Stimulated activated CD8-positive, alpha-beta memory T cell treated with anti-CD3 and anti-CD28 coated beads, Interleukin-4, amount 100 ng/mL, for 4 hours (primary cell): Measurements from ENCODE around the gene RNF212.
"Not testable (repeated sequence)": the region's sequence is repeated elsewhere in the genome, so short reads cannot be mapped to it uniquely, and the experiment has no call there.

Experiments used
- DNase-seq, 2 donors: peaks; one replicate each; pipeline ENCODE4 v3.0.0-alpha.2; 2020; ENCODE audit warnings: low read depth in 2 of 2, low spot score in 1 of 2

The RNF212 gene

DNA sequence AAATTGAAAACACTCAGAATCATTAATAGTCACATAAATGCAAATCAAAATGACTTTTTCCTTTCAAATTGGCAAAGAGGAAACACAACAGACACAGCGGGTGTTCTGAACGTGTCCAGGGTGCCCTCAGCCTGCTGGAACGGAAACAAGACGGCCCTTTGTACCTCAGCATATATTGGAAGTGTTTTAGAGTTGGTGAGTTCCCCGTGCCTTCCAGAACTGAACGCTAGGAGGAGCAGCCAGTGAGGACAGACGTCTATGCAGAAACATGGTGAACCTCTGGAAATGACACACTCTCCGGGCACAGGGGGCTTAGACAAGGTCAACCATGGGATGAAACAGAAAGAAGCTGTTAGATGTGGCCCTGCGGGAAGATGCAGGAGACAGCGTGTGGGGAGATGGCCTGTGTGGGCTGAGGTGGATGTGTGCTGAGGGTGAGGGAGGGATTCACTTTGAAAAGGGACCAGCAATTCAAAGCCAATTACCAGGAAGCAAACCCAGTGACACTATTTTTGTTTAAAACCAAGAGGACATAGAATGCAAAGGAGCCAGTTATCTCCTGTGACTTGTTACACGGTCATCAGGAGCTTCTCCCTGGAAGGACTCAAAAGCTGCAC, 40.4 kb downstream of the RNF212 start:
- peak in 1 of 2 donors; percentile 21 for DNase-seq

DNA sequence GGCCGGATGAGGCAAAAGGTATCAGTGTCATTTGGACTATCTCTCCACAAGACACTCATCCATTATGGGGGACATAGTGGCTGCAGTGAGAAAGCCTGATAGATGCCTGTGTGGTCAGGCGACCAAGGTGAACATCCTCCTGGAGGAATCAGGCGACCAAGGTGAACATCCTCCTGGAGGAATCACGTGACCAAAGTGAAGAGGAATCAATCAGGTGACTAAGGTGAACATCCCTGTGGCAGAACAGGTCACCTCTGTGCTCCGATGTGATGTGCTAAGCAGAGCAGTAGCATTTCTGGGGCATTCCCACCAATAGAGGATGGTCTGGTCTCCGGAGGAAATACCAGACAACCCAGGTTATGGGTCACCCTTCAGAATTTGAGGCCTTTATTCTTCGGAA, 44.0 kb downstream of the RNF212 start:
- no peak for DNase-seq

DNA sequence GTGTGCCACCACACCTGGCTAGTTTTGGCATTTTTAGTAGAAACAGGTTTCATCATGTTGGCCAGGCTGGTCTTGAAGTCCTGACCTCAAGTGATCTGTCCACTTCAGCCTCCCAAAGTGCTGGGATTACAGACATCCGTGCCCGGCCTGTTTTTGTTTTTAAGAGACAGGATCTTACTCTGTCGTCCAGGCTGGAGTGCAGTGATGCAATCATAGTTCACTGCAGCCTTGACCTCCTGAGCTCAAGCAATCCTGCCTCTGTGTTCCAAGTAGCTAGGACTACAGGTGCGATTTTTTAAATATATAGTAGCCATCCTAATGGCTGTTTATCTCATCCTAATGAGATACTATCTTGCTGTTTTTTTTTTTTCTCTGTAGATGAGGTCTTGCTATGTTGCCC, 47.6 kb downstream of the RNF212 start:
- DNase-seq = no peak

DNA sequence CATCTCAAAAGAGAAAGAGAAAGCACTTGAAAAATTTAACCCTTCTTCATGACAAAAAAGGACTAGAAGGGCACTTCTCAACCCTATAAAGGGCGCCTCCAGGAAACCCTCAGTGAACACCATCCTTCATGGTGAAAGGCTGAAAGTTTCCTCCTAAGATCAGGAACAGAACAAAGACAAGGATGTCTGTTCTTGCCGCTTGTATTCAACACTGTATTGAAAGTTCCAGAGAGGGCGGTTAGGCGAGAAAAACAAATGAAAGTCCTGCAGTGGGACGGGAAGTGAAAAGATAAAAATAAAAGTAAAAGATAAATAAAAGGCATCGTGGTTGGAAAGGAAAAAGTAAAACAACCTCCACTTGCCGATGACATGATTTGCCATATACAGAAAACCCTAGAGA, 50.9 kb downstream of the RNF212 start:
- no peak for DNase-seq

DNA sequence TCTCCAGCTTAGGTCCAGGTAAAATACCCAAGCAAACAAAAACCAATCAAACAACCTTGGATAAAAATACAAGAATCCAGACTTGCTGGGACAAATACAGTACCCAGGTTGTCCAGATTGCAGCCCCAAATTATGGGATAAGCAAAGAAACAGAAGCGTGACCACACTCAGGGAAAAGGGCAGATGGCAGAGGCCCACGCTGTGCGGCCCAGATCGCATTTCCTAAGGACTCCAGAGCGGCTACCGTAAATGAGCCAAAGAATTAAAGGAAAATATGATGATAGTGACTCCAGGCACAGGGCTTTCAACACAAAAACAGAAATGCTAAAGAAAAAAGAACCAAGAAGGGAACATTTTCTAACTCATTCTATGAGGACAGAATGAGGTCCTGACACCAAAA, 51.6 kb downstream of the RNF212 start:
- DNase-seq = no peak

DNA sequence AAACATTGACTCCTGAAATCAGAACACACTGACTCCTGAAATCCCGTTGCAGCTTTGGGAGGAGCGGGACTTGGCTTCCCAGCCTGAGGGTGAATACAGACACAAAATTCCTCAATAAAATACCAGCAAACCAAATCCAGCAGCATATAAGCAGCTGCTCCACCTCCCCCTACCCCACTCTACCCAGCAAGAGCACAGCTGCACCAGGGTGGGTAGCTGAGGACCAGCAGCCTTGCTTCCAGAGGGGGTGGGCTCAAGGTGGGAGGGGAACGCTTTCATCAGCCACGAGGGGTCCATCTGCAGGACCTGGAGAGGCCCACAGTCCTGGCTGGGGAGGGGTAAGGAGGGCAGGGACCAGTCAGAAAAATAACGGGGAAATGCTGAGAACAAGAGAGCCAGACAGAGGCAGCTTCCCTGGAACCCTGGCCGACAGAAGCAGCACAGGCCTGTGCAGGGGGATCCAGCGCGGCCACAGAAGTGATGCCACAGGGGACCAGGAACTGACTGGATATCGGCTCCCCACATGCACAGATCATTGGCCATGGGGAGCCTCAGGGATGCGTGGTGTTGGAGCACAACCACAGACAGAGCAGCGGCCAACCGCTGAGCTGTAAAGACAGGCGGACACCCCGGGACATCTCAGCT, 52.2 kb downstream of the RNF212 start:
- DNase-seq = no peak

DNA sequence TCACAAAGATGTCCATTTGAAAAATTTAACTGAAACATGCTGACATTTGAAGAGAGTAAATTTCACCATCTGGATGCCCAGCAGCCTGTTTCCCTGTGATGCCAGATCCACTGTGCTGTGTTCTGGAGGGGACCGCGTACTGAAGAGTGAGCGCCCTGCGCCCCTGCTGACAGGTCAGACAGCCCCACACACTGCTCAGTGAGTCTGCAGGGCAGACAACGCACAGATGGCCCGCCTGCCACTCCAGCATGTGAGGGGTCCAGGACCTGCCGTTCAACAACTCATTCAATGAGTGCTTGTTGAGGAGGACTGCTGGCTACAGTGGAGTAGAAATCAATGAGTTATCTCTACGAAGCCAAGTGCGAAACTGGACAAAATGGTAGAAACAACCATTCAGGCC, 52.7 kb downstream of the RNF212 start:
- DNase-seq = no peak

DNA sequence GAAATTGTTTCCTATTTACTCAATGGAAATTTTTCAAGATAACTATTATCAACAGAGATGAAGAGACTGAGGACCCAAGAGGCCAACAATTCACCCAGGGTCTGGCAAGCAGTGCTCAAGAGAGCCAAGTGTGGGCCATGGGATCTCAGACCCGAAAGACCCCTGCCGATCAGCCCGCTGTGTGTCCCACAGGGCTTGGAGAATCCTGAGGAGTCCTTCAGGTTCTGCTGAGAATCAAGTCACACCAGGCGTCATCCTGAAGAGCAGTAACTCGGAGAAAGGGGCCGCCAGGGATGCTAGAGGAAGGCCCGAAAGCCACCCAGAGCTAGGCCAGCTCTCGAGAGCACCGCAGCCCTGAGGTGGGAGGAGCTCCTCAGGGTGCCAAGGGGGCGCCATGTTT, 53.2 kb downstream of the RNF212 start:
- no peak for DNase-seq

DNA sequence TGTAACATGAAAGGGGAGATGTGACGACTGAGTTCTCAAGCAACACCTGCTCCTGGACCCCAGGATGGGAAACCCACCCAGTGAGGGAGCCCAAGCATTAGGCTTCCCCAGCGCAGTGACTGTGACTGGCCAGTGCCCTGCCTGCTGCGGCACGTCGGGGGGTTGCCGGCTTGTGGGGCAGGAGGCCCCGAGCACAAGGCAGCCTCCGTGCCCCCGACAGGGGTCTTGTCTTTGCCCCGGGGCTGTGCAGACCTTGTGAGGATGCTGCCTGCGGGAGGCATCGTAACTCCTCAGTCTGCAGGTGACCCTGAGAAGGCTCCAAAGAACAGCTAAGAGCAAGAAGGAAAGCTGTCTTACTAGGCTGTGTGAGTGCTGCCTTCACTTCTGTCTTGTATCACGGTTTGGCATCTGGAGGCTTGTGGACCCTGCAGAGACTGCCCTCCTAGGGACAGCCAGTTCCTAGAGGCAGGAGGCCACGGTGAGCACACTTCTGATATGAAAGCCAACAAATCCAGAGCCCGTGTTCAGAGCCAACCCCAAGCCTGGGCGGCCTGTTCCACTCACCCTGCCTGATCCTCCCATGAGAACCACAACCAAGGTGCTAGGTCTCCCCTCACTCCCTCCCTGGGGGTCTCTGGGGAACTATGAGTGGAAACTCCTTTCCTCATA, 54.2 kb downstream of the RNF212 start:
- DNase-seq = no peak

DNA sequence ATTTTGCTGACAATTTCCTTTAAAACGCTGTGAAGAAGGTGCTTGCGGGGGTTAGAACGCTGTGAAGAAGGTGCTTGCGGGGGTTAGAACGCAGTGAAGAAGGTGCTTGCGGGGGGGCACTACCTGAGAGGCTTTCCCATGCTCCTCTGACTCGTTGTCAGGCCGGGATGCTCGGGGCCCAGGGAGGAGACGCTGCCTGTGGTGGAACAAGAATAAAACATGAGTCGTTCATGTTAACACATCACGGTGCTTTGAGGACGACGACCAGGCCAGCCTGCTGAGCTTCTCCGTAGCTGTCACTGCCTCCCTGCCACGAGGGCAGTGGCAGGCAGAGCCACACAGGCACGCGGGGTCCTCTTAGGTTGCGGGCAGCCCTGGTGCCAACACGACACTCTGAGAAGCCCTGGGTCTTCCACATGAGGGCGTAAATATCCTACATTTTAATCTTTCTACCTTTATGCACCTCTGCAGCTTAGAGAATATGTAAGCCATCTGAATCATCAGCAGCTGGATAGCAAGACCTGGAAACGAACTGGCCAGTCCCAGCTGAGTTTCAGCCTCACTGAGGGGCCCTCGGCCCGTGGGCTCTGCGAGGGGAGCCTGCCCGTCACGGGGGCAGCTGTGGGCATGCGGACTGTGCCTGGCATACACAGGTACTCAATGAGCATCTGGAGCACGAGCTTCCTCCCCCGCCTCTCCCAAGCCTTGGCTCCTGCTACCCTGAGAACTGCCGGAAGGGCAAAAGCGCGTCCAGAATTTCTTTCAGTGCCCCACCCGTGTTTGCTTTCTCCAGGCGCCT, 55.0 kb downstream of the RNF212 start:
- no peak for DNase-seq

DNA sequence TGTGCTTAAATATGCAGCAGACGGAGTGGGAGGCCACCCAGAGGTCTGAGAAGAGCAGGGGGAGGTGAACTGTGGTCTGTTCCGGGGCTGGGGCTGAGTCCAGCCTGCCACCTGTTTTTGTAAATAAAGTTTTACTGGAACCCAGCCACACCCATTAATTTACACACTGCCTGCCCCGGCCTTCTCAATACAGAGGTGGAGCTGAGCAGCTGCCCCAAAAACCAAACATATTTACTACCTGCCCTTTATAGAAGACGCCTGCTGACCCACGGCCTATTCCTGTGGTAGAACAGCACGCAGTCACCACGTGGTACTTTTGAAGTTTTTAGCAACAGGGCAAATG, 56.0 kb downstream of the RNF212 start:
- no peak for DNase-seq

DNA sequence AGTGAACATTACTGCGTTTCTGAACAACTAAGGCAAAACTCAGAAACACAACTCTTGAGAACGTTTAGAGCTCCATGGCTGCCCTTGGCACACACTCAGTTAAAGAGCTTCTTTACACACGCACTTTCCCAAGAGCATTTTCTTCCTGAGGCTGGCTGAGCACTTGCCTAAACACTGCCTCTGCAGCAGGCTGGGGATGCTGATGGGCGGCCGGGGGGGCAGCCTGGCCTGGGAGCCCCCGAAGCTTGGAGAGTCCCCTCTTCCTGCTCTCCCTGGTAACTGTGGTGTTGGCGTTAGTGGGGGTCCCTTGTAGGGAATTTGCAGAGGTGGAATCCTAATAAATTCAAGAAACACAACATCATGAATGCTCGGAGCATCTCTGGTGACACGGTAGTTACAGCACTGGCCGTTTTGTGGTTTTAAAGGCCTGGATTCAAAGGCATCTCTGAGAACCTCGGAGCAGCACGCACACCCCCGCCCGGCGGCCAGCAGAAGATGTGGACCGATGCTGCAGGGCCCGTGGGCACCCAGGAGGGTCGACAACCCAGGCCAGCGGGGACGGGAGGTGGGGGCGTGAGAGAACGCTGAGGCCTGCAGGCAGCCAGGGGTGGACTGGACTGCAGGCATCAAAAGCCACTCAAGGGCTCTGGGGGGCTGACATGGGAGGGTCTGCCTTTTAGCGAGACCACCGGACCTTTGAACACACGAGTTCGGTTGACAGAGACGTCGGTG, 56.5 kb downstream of the RNF212 start:
- no peak for DNase-seq

DNA sequence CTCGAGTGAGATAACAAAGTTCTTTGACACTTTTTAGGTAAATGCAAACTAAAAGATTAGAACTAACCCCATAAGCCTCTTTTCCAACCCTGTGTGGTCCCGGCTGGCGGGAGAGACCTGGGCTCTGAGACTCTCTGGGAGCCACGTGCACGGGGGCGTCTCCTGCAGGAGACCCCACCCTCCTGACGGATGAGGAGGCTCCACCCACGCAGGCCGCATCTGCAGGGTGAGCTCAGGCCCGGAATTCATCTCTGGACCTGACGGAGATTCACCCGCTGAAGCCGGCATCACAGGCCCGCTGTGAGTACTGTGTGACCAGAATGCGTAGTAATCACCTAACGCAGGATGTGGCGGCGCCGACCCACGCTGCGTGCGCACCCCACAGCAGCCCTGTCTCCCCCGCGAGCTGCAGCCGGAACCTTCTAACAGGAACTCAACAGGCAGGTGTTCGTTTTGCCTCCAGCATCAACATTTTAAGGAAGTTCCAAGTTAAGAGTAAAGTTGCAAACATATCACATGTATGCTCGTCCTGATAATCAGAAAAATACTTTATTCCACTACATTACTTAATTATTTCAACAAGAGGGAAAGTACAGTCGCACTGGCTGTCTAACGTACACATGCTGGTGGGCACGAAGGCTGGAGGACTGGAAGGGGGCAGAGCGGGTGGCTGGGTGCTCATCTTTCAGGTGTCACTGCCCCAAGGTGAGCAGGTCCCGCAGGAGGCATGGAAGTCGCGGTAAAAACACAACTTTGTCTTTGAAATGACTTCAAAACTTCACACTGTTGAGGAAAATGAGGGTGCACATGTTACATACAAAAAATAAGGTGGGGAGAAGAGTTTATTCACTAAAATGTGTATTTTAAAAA, 57.4 kb downstream of the RNF212 start:
- peak; percentile 61 to 70 for DNase-seq

DNA sequence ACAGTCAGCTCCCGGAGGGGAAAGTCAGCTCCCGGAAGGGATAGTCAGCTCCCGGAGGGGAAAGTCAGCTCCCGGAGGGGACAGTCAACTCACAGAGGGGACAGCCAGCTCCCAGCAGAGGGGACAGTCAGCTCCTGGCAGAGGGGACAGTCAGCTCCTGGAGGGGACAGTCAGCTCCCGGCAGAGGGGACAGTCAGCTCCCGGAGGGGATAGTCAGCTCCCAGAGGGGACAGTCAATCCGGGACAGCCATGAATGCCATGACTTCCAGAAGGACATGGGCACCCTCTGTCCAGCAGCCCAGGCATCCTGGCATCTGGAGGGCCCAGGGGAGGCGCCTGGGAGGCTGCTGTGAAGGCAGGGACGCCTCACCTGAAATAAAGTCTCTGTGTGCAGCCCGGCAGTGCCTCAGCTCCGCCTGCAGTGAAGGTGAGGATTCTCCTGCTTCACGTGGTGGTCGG, 58.1 kb downstream of the RNF212 start:
- not testable (repeated sequence) for DNase-seq

DNA sequence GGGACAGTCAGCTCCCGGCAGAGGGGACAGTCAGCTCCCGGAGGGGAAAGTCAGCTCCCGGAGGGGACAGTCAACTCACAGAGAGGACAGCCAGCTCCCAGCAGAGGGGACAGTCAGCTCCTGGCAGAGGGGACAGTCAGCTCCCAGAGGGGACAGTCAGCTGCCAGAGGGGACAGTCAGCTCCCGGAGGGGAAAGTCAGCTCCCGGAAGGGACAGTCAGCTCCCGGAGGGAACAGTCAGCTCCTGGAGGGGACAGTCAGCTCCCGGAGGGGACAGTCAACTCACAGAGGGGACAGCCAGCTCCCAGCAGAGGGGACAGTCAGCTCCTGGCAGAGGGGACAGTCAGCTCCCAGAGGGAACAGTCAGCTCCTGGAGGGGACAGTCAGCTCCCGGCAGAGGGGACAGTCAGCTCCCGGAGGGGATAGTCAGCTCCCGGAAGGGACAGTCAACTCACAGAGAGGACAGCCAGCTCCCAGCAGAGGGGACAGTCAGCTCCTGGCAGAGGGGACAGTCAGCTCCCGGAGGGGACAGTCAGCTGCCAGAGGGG, 58.6 kb downstream of the RNF212 start:
- DNase-seq = not testable (repeated sequence)

DNA sequence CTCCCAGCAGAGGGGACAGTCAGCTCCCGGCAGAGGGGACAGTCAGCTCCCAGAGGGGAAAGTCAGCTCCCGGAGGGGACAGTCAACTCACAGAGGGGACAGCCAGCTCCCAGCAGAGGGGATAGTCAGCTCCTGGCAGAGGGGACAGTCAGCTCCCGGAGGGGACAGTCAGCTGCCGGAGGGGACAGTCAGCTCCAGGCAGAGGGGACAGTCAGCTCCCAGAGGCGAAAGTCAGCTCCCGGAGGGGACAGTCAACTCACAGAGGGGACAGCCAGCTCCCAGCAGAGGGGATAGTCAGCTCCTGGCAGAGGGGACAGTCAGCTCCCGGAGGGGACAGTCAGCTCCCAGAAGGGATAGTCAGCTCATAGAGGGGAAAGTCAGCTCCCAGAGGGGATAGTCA, 59.5 kb downstream of the RNF212 start:
- DNase-seq = not testable (repeated sequence)

DNA sequence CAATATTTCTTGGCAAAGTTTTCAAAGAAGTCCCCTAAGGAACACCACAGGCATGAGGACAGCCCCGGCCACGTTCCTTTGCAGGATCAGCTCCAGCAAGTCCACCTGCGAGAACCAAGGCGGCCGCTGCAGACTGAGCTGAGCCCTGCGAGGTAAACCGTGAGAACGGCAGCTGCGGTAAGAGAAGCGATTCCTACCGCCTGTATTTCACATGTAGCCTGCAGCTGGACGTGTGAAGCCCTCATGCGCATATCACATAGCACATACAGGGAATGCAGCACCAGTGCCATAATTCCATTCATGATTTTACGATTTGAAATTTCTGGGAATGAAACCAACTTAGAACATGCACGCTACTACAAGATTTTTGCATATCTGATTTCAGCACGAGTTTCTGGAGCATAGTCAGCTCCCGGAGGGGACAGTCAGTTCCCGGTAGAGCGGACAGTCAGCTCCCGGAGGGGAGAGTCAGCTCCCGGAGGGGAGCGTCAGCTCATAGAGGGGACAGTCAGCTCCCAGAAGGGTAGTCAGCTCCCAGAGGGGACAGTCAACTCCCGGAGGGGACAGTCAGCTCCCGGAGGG, 60.2 kb downstream of the RNF212 start:
- DNase-seq = no peak

DNA sequence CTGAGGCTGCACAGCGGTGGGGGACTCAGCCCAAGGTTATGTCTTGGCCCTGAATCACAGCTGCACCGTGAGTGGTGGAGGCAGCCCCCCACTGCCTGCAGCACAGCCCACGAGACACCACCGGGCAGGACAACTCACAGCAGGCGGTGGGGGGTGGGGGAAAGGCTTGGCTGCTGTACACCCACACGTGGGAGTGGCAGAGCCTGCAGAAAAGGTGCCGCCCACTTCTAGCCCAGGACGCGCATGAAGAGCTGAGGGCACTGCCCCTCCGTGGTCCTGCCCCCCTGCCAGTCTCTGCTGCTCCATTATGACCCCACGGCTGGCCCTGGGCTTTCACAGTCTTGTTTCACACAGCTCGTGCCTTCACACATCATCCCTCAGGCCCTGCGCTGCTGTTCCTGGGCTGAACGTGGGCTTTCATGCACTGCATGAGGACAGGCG, 61.1 kb downstream of the RNF212 start:
- DNase-seq = no peak

DNA sequence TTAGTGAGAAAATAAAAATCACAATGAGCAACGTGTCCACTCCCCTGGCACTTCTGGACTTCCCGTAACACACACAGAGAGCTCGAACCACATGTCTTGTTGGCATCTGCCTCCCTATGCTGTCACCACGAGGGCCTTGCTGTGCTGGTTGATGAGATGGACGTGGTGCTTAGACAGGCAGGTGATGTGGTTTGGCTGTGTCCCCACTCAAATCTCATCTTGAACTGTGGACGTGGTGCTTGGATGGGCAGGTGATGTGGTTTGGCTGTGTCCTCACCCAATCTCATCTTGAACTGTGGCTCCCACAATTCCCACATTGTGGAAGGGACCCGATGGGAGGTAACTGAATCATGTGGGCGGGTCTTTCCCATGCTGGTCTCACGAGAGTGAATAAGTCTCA, 61.9 kb downstream of the RNF212 start:
- DNase-seq = no peak
